ENCODE results near the gene NTN5.
"Not testable (repeated sequence)": the region's sequence is repeated elsewhere in the genome, so short reads cannot be mapped to it uniquely, and the experiment has no call there.

The NTN5 gene

GRCh38 chr19:48634036-48634342, 38.8 kb downstream of the NTN5 start:
- Histone ChIP-seq H3K27me3 (ENCODE audit: insufficient read depth, low read length) (peaks cover 15% of the 10 kb centered on the region), H3K9me3 (ENCODE audit: insufficient read depth, low read depth, low read length) (no peaks in the 10 kb centered on the region), H3K9ac (ENCODE audit: low read depth, low read length) (peak overlapping the region; percentile 23), H3K4me1 (ENCODE audit: insufficient read depth, low read length) (peaks cover 12% of the 10 kb centered on the region), H3K4me3 (ENCODE audit: low read length) (peak overlapping the region; percentile 26), H3K27ac (ENCODE audit: low read depth, low read length) (peak overlapping the region; percentile 46; the same call in 1 of the 2 replicates), H3K36me3 (ENCODE audit: insufficient read depth, low read length) (0 out of 2 replicates have a peak, but pooled peaks cover 2% of the 10 kb centered on the region)
- WGBS = 84% methylated on average over 7 of the region's 7 CpGs

- H3K27me3 ChIP-seq (ENCODE audit: insufficient read depth, low read length) = peaks cover 15% of the 10 kb centered on the region
- WGBS = 91% methylated on average over 21 of the region's 22 CpGs
- no peak overlapping the region for H3K9ac ChIP-seq (ENCODE audit: low read depth, low read length)
- 0 out of 2 replicates have a peak, but pooled peaks cover 2% of the 10 kb centered on the region for H3K36me3 ChIP-seq (ENCODE audit: insufficient read depth, low read length)
- peaks cover 7% of the 10 kb centered on the region for H3K4me1 ChIP-seq (ENCODE audit: insufficient read depth, low read length)
- H3K4me3 ChIP-seq (ENCODE audit: low read length) = no peak overlapping the region
- peak overlapping the region; percentile 46; the same call in 1 of the 2 replicates for H3K27ac ChIP-seq (ENCODE audit: low read depth, low read length)
- no peaks in the 10 kb centered on the region for H3K9me3 ChIP-seq (ENCODE audit: insufficient read depth, low read depth, low read length)
Measured at GRCh38 chr19:48633148-48634035, 39.4 kb downstream of the NTN5 start.

DNA sequence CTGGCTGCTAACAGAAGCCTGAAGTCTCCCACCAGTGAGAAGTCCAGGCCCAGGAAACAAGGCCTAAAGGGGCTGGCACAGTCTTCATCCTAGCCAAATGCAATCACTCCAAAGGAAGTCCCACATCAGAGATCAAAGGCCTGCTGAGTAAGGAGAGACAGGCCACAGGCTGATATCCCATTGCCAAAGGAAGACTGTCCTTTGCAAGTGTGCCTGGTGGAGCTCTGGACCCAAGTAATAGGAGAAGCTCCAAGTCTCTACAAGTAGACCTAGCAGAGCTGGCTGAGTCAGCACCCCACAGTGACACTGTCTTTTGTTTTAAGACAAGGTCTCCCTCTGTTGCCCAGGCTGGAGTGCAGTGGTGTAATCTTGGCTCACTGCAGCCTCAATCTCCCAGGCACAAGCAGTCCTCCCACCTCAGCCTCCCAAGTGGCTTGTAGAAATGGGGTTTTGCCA, 40.1 kb downstream of the NTN5 start:
- H3K4me3 ChIP-seq (ENCODE audit: low read length) = no peak overlapping the region
- H3K27ac ChIP-seq (ENCODE audit: low read depth, low read length) = no peak overlapping the region
- no peak overlapping the region for H3K9ac ChIP-seq (ENCODE audit: low read depth, low read length)
- H3K27me3 ChIP-seq (ENCODE audit: insufficient read depth, low read length) = peaks cover 15% of the 10 kb centered on the region
- H3K9me3 ChIP-seq (ENCODE audit: insufficient read depth, low read depth, low read length) = no peaks in the 10 kb centered on the region
- H3K36me3 ChIP-seq (ENCODE audit: insufficient read depth, low read length) = 0 out of 2 replicates have a peak, but pooled peaks cover 2% of the 10 kb centered on the region
- H3K4me1 ChIP-seq (ENCODE audit: insufficient read depth, low read length) = peaks cover 6% of the 10 kb centered on the region

DNA sequence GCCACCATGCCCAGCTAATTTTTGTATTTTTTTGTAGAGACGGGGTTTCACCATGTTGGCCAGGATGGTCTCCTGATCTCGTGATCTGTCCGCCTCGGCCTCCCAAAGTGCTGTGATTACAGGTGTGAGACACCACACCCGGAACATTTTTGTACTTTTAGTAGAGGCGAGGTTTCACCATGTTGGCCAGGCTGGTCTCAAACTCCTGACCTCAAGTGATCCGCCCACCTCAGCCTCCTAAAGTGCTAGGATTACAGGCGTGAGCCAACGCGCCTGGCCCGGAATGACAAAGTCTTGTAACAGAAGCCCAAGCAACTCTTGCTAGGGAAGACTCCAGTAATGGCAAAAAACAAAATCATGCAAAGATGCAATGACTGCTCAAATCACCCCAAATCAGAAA, 40.5 kb downstream of the NTN5 start:
- not testable (repeated sequence) for H3K4me1 ChIP-seq (ENCODE audit: insufficient read depth, low read length); H3K27ac ChIP-seq (ENCODE audit: low read depth, low read length); H3K9ac ChIP-seq (ENCODE audit: low read depth, low read length); H3K36me3 ChIP-seq (ENCODE audit: insufficient read depth, low read length); H3K9me3 ChIP-seq (ENCODE audit: insufficient read depth, low read depth, low read length); H3K4me3 ChIP-seq (ENCODE audit: low read length)
- WGBS = 96% methylated on average over 11 of the region's 11 CpGs
- peaks cover 15% of the 10 kb centered on the region for H3K27me3 ChIP-seq (ENCODE audit: insufficient read depth, low read length)

- Histone ChIP-seq H3K27ac (ENCODE audit: low read depth, low read length) (peak overlapping the region; percentile 87; the same call in 1 of the 2 replicates), H3K9ac (ENCODE audit: low read depth, low read length) (no peak overlapping the region; the same call in 1 of the 2 replicates), H3K27me3 (ENCODE audit: insufficient read depth, low read length) (peaks cover 6% of the 10 kb centered on the region), H3K9me3 (ENCODE audit: insufficient read depth, low read depth, low read length) (no peaks in the 10 kb centered on the region), H3K4me3 (ENCODE audit: low read length) (peak overlapping the region; percentile 48), H3K36me3 (ENCODE audit: insufficient read depth, low read length) (0 out of 2 replicates have a peak, but pooled peaks cover 4% of the 10 kb centered on the region), H3K4me1 (ENCODE audit: insufficient read depth, low read length) (peaks cover 6% of the 10 kb centered on the region)
- 84% methylated on average over 3 of the region's 3 CpGs for WGBS
Measured at GRCh38 chr19:48631225-48631624, 41.6 kb downstream of the NTN5 start.

DNA sequence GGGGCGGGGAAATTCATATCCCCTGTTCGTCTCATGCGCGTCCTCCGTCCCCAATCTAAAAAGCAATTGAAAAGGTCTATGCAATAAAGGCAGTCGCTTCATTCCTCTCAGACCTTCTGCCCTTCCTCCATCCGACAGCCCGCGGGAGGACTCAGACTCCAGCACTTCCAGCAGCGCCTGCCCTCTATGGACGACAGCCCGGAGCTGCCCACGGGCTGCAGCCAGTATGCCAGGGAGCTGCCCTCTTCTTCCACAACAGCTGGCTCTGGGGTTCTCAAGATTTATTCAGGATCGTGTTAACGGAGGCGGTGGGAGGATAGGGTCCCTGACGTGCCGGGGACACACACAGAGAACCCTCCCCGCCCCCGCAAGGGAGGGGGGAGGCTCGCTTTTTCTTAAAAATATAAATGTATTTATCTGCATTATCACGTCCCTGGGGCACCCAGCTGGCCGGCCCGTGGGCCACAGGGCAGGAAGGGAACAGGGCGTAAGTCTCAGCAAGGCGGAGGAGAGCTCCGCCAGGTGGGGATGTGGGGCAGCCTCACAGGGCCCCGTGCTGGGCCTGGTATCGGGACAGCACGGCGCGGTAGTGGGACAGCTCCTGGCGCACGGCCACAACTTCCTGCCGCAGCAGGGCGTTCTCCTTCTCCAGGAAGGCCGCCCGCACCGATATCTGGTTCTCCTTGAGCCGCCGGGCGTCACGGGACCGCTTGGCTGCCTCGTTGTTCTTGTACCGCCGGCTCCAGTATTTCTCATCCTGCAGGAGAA, 42.3 kb downstream of the NTN5 start:
- 0 out of 2 replicates have a peak, but pooled peaks cover 5% of the 10 kb centered on the region for H3K36me3 ChIP-seq (ENCODE audit: insufficient read depth, low read length)
- peak overlapping the region; percentile 55 for H3K9ac ChIP-seq (ENCODE audit: low read depth, low read length)

GRCh38 chr19:48629599-48630295, 43.1 kb downstream of the NTN5 start:
- no peaks in the 10 kb centered on the region for H3K9me3 ChIP-seq (ENCODE audit: insufficient read depth, low read depth, low read length)
- no peaks in the 10 kb centered on the region for H3K27me3 ChIP-seq (ENCODE audit: insufficient read depth, low read length)
- 0 out of 2 replicates have a peak, but pooled peaks cover 5% of the 10 kb centered on the region for H3K36me3 ChIP-seq (ENCODE audit: insufficient read depth, low read length)
- H3K4me1 ChIP-seq (ENCODE audit: insufficient read depth, low read length) = peaks cover 13% of the 10 kb centered on the region
- peak overlapping the region; percentile 87; the same call in 1 of the 2 replicates for H3K27ac ChIP-seq (ENCODE audit: low read depth, low read length)
- WGBS = 27% methylated on average over 48 of the region's 48 CpGs
- H3K9ac ChIP-seq (ENCODE audit: low read depth, low read length) = peak overlapping the region; percentile 55
- peak overlapping the region; percentile 48 for H3K4me3 ChIP-seq (ENCODE audit: low read length)

More for the DNA sequence above, 42.3 kb downstream of the NTN5 start:
- Histone ChIP-seq H3K4me3 (ENCODE audit: low read length) (peak overlapping the region; percentile 48), H3K9me3 (ENCODE audit: insufficient read depth, low read depth, low read length) (no peaks in the 10 kb centered on the region), H3K27me3 (ENCODE audit: insufficient read depth, low read length) (no peaks in the 10 kb centered on the region), H3K4me1 (ENCODE audit: insufficient read depth, low read length) (peaks cover 6% of the 10 kb centered on the region), H3K27ac (ENCODE audit: low read depth, low read length) (peak overlapping the region; percentile 87; the same call in 1 of the 2 replicates)
- 3% methylated on average over 43 of the region's 47 CpGs for WGBS

DNA sequence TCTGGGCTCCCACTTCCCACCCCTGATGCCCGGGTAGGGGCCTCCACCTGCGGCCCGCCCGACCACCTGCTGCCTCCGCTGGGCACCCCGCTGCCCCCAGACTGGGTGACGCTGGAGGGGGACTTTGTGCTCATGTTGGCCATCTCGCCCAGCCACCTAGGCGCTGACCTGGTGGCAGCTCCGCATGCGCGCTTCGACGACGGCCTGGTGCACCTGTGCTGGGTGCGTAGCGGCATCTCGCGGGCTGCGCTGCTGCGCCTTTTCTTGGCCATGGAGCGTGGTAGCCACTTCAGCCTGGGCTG, 43.6 kb downstream of the NTN5 start:
- H3K27me3 ChIP-seq (ENCODE audit: insufficient read depth, low read length) = no peaks in the 10 kb centered on the region
- H3K27ac ChIP-seq (ENCODE audit: low read depth, low read length) = peak overlapping the region; percentile 8; the same call in 1 of the 2 replicates
- 96% methylated on average over 22 of the region's 22 CpGs for WGBS
- H3K9me3 ChIP-seq (ENCODE audit: insufficient read depth, low read depth, low read length) = no peaks in the 10 kb centered on the region
- H3K4me1 ChIP-seq (ENCODE audit: insufficient read depth, low read length) = peaks cover 12% of the 10 kb centered on the region
- H3K4me3 ChIP-seq (ENCODE audit: low read length) = no peak overlapping the region; the same call in 1 of the 2 replicates
- 0 out of 2 replicates have a peak, but pooled peaks cover 5% of the 10 kb centered on the region for H3K36me3 ChIP-seq (ENCODE audit: insufficient read depth, low read length)
- H3K9ac ChIP-seq (ENCODE audit: low read depth, low read length) = no peak overlapping the region

- Histone ChIP-seq H3K27me3 (ENCODE audit: insufficient read depth, low read length) (no peaks in the 10 kb centered on the region), H3K9me3 (ENCODE audit: insufficient read depth, low read depth, low read length) (no peaks in the 10 kb centered on the region), H3K4me1 (ENCODE audit: insufficient read depth, low read length) (peaks cover 8% of the 10 kb centered on the region), H3K4me3 (ENCODE audit: low read length) (no peak overlapping the region), H3K27ac (ENCODE audit: low read depth, low read length) (no peak overlapping the region), H3K36me3 (ENCODE audit: insufficient read depth, low read length) (0 out of 2 replicates have a peak, but pooled peaks cover 5% of the 10 kb centered on the region), H3K9ac (ENCODE audit: low read depth, low read length) (no peak overlapping the region)
- 91% methylated on average over 34 of the region's 34 CpGs for WGBS
Measured at GRCh38 chr19:48628486-48629296, 44.1 kb downstream of the NTN5 start.

DNA sequence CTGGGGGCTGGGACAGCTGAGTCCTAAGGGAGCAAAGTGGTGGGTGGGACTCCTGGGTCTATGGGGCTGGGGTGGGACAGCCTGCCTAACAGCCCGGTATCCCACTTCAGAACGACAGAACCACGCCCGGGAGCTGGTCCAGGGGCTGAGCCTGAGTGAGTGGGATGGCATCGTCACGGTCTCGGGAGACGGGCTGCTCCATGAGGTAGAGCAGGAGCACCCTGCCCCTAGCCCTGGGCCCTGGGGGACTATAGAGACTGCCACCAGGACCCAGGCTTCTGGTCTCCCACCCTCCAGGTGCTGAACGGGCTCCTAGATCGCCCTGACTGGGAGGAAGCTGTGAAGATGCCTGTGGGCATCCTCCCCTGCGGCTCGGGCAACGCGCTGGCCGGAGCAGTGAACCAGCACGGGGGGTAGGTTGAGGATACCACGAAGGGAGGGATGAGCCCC, 44.9 kb downstream of the NTN5 start:
- Histone ChIP-seq H3K27me3 (ENCODE audit: insufficient read depth, low read length) (no peaks in the 10 kb centered on the region), H3K9ac (ENCODE audit: low read depth, low read length) (no peak overlapping the region), H3K9me3 (ENCODE audit: insufficient read depth, low read depth, low read length) (no peaks in the 10 kb centered on the region), H3K4me3 (ENCODE audit: low read length) (no peak overlapping the region), H3K36me3 (ENCODE audit: insufficient read depth, low read length) (0 out of 2 replicates have a peak, but pooled peaks cover 4% of the 10 kb centered on the region), H3K27ac (ENCODE audit: low read depth, low read length) (no peak overlapping the region; the same call in 1 of the 2 replicates), H3K4me1 (ENCODE audit: insufficient read depth, low read length) (peaks cover 13% of the 10 kb centered on the region)
- WGBS = 92% methylated on average over 17 of the region's 17 CpGs
